ENCODE results near the gene FOXD1.

DNA sequence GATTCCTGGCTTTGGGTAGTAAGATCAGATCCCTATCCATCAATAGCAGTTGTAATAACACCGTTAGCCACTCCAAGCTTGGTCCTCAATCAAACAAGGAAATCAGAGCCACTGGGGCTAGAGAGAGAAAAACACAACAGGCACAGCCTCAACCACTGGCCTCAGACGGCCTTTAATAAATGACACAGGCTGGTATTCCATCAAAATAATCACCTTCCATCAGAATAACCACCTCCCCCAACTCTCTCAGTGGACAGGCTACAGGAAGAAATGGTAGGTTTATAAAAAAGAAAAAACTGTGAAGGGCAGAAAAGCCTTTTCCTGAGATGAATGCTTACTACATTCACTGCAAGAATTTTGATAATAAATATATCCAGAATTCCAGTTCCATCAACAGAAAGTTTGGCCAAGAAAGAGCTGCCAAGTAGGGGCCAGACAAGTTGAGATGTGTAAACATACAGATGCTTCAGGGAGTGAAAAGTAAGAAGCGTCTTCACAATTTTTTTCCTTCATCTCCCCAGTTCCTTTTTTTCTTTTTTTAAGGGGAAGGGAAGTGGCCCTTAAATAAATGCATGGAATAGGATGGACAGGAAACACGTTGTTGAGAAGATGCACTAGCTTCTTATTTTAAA, 5.5 kb downstream of the FOXD1 start:
- no peak for TF ChIP-seq POLR2A (IDR thresholded peaks at IDR 0.05; ENCODE audit: low read depth, low read length)
- TF ChIP-seq TAF1 (IDR thresholded peaks at IDR 0.05; ENCODE audit: borderline replicate concordance, low read depth, low read length): no peak
